Measurements from ENCODE around the gene SIK3.
A peak's percentile ranks its signal among the peaks of the same experiment; 100 is the strongest.
"Not testable (repeated sequence)": the region's sequence is repeated elsewhere in the genome, so short reads cannot be mapped to it uniquely, and the experiment has no call there.

The SIK3 gene

DNA sequence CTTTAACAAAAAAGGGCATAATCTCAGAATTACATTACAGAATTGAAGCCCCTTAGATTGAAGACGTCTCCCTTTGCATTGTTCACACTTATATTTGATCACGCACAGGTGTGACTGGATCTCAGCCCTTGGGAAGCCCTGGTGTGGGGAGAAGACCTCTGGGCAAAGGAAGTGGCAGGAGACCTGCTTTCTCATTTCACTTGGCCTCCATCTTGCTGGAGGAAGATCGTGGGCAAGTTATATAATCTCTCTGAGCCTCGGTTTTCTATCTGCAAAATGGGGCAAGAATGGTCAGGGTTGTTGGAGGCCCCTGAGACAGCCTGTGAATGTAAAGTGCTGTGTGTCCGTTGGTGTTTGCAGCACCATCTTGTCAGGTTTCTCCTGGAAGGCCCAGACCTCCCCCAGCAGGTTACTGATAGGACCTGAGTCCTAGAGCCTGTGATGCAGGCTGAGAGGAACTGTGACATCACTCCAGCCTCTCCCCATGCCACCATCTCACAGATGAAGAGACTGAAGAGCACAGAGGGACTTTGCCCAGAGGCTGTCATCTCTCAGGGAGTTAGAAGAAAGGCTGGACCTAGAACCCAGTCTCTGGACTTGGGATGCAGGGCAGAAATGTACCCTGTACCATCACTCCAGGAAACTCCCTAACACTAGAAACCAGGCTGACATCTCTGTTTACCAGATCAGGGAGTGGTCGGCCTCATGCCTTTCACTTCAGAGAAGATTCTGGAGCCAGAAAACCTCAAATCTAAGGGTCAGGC, 259.7 kb downstream of the SIK3 start:
- DNase-seq (ENCODE audit: low read depth): no peak

DNA sequence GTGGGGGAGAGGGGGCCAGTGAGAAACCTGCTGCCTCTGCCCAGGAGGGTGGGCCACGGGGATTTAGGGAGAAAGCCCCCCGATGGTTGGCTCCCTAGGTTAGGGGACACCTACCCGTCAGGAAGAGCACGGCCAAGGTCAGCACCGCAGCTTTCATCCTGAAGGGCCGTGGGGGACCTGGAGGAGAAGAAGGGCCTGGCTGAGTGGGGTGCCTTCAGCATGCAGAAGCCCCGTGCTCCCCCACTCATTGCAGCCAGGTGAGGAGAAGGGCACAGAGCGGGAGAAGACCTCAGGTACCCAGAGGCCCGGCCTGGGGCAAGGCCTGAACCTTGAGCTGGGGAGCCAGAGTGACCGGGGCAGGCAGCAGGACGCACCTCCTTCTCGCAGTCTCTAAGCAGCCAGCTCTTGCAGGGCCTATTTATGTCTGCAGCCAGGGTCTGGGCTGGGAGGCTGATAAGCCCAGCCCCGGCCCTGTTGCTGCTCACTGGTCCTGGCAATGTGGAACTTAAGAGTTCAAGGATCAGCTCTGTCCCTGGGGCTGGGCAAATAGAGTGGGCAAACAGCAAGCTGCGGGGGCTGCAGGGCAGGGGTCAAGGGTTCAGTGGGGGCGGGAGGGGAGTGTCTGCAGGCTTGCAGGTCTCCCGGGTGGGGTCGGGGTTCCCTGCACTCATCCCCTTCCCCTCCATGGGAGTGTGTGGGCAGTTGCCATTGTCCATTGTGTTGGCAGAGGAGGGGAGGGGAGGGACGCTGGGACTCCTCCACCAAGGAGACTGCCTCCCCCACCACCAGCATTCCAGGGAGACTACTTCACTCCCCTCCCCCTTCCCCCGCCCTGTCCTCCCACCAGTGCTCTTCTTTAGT, 260.8 kb downstream of the SIK3 start, which contains the start of gene APOA1:
Gene APOA1 (minus strand): TSS at position 392 of the 861 bp plus-strand sequence. CDS start 235 bp downstream, at position 157.
- DNase-seq (ENCODE audit: low read depth): no peak

DNA sequence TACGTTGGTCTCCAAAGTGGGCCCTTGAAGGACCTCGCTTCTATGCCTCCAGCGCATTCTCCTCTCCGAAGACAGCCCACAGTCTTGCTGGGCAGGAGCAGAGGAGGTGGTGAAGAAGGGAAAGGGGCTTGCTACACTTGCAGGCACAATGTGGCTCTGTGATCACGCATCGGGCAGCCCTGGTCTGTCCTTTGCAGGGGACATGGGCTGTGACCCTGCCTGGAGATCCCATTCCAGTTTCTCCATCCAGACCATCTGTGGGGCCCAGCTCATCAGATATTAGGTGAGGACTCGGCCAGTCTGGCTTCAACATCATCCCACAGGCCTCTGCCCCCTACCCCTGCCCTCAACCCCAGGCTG, 261.6 kb downstream of the SIK3 start:
- no peak for DNase-seq (ENCODE audit: low read depth)

DNA sequence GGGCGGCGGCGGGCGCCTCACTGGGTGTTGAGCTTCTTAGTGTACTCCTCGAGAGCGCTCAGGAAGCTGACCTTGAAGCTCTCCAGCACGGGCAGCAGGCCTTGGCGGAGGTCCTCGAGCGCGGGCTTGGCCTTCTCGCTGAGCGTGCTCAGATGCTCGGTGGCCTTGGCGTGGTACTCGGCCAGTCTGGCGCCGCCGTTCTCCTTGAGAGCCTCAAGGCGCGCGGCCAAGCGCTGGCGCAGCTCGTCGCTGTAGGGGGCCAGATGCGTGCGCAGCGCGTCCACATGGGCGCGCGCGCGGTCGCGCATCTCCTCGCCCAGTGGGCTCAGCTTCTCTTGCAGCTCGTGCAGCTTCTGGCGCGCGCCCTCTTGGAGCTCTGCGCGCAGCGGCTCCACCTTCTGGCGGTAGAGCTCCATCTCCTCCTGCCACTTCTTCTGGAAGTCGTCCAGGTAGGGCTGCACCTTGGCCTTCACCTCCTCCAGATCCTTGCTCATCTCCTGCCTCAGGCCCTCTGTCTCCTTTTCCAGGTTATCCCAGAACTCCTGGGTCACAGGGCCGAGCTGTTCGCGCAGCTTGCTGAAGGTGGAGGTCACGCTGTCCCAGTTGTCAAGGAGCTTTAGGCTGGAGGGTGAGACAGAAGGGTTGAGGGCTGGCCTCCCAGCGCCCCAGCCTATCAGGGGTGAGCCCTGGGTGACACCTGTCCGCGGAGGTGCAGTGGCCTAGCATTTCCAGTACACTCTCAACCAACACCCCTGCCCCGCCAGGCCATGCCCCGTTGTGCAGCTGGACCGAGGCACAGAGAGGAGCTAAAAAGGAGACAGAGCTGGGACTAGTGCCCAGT, 262.2 kb downstream of the SIK3 start:
- DNase-seq (ENCODE audit: low read depth): peak; percentile 59

DNA sequence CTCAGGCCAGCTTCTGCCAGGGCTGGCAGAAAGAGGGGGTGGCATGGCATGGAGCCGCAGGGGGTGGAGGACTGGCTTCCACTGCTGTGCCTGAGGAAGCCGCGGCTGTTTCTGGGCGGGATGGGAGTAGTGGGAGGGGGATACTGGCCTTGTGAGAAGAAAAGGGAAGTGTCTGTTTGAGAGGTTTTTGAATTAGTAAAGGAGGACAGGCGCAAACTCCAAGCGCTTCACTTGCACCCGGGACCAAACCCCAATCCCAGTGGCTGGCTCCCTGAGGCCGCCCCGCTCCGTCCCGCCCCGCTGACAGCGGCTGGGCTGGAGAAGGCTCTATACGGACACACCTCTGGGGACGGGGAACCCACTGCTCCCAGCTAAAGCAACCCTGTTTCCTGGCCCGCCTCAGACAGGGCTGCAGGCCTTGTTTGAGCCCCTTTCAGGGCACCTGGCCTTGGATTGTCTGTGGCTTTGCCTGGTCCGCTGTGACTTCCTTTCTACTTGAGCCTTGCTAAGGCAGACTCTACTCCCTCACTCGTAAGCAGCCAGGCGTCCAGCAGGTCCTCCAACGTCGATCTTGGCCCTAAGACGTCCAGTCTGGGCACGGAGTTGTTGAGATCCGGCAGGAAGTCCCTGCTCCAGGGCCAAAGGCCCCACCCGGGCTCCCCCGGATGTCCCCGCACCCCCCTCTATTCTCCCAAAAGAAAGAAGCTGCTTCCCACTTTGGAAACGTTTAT, 263.0 kb downstream of the SIK3 start:
- DNase-seq (ENCODE audit: low read depth): no peak

DNA sequence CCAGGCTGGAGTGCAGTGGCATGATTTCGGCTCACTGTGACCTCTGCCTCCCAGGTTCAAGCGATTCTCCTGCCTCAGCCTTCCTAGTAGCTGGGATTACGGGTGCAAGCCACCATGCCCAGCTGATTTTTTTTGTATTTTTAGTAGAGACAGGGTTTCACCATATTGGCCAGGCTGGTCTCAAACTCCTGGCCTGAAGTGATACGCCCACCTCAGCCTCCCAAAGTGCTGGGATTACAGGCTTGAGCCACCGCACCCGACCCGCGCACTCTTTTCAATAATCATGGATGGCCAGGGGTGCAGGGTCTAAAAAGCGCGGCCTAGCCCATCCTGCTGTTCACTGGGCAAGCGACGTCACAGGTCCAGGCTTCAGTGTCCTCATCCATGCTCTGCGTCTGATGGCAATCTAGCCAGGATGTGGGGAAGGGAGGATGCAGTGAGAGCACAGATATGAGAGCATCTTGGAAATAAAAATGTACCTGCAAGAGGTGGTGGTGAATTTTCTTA, 263.6 kb downstream of the SIK3 start:
- not testable (repeated sequence) for DNase-seq (ENCODE audit: low read depth)

DNA sequence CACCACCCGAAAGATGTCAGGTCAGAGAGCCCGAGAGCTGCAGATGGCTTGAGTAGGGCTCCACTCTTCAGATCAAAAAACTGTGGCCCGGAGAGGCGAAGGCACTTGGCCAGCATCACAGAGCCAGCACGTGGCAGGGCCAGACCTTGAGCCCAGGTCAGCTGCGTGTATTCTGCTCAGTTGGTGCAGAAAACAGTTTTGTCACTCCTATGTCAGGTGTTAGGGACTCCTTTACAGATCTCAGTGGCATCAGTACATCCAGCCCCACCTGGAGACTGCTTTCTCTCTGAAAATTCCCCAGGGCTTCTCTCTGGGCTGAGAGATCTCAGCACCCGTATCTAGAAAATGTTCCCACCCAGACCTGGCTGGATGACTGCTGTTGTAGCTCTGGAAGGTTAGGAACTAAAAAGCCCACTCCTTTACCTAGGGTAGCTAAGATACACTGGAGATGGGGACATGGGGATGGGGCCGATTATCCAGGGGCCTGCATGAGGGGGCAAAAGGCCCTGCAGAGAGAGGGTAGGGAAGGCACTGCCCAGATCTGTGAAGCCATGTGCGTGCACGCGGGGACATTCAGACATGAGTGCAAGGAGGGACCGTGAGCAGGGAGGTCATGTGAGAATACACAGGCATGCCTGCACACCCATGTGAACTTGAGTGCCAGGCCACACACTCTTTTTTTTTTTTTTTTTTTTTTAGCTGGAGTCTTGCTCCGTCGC, 264.3 kb downstream of the SIK3 start:
- DNase-seq (ENCODE audit: low read depth): no peak

DNA sequence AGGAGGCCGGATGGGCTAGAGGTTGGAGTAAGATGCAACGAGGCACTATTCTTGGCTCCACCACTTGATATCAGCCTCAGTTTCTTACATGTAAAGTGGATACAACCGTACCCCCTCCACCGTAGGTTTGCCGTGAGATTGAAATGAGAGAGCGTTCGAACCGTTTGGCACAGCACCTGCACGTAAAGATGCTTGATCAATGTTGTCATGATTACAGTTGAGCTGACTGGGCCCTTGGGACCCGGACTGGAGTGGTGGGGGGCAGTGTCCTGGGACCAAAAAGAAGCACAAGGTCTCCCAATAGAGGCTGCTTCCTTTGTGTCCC, 264.8 kb downstream of the SIK3 start:
- no peak for DNase-seq (ENCODE audit: low read depth)

DNA sequence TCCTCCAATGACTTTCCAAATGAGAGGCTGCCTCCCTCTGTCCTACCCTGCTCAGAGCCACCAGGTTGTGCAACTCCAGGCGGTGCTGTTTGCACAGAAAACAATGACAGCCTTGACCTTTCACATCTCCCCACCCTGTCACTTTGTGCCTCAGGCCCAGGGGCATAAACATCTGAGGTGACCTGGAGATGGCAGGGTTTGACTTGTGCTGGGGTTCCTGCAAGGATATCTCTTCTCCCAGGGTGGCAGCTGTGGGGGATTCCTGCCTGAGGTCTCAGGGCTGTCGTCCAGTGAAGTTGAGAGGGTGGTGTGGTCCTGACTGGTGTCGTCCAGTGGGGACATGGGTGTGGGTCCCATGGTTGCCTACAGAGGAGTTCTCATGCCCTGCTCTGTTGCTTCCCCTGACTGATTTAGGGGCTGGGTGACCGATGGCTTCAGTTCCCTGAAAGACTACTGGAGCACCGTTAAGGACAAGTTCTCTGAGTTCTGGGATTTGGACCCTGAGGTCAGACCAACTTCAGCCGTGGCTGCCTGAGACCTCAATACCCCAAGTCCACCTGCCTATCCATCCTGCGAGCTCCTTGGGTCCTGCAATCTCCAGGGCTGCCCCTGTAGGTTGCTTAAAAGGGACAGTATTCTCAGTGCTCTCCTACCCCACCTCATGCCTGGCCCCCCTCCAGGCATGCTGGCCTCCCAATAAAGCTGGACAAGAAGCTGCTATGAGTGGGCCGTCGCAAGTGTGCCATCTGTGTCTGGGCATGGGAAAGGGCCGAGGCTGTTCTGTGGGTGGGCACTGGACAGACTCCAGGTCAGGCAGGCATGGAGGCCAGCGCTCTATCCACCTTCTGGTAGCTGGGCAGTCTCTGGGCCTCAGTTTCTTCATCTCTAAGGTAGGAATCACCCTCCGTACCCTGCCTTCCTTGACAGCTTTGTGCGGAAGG, 265.6 kb downstream of the SIK3 start:
- no peak for DNase-seq (ENCODE audit: low read depth)

DNA sequence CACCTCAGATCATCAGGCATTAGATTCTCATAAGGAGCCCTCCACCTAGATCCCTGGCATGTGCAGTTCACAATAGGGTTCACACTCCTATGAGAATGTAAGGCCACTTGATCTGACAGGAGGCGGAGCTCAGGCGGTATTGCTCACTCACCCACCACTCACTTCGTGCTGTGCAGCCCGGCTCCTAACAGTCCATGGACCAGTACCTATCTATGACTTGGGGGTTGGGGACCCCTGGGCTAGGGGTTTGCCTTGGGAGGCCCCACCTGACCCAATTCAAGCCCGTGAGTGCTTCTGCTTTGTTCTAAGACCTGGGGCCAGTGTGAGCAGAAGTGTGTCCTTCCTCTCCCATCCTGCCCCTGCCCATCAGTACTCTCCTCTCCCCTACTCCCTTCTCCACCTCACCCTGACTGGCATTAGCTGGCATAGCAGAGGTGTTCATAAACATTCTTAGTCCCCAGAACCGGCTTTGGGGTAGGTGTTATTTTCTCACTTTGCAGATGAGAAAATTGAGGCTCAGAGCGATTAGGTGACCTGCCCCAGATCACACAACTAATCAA, 266.4 kb downstream of the SIK3 start:
- no peak for DNase-seq (ENCODE audit: low read depth)

DNA sequence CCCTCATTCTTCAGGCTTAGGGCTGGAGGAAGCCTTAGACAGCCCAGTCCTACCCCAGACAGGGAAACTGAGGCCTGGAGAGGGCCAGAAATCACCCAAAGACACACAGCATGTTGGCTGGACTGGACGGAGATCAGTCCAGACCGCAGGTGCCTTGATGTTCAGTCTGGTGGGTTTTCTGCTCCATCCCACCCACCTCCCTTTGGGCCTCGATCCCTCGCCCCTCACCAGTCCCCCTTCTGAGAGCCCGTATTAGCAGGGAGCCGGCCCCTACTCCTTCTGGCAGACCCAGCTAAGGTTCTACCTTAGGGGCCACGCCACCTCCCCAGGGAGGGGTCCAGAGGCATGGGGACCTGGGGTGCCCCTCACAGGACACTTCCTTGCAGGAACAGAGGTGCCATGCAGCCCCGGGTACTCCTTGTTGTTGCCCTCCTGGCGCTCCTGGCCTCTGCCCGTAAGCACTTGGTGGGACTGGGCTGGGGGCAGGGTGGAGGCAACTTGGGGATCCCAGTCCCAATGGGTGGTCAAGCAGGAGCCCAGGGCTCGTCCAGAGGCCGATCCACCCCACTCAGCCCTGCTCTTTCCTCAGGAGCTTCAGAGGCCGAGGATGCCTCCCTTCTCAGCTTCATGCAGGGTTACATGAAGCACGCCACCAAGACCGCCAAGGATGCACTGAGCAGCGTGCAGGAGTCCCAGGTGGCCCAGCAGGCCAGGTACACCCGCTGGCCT, 267.9 kb downstream of the SIK3 start:
- no peak for DNase-seq (ENCODE audit: low read depth)

DNA sequence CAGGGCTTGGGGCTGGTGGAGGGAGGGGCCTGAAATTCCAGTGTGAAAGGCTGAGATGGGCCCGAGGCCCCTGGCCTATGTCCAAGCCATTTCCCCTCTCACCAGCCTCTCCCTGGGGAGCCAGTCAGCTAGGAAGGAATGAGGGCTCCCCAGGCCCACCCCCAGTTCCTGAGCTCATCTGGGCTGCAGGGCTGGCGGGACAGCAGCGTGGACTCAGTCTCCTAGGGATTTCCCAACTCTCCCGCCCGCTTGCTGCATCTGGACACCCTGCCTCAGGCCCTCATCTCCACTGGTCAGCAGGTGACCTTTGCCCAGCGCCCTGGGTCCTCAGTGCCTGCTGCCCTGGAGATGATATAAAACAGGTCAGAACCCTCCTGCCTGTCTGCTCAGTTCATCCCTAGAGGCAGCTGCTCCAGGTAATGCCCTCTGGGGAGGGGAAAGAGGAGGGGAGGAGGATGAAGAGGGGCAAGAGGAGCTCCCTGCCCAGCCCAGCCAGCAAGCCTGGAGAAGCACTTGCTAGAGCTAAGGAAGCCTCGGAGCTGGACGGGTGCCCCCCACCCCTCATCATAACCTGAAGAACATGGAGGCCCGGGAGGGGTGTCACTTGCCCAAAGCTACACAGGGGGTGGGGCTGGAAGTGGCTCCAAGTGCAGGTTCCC, 268.6 kb downstream of the SIK3 start, which contains the start of gene APOC3:
Gene APOC3 (plus strand): TSS at position 383 of the 659 bp plus-strand sequence. CDS start 676 bp downstream, outside the sequence.
- DNase-seq (ENCODE audit: low read depth): no peak

DNA sequence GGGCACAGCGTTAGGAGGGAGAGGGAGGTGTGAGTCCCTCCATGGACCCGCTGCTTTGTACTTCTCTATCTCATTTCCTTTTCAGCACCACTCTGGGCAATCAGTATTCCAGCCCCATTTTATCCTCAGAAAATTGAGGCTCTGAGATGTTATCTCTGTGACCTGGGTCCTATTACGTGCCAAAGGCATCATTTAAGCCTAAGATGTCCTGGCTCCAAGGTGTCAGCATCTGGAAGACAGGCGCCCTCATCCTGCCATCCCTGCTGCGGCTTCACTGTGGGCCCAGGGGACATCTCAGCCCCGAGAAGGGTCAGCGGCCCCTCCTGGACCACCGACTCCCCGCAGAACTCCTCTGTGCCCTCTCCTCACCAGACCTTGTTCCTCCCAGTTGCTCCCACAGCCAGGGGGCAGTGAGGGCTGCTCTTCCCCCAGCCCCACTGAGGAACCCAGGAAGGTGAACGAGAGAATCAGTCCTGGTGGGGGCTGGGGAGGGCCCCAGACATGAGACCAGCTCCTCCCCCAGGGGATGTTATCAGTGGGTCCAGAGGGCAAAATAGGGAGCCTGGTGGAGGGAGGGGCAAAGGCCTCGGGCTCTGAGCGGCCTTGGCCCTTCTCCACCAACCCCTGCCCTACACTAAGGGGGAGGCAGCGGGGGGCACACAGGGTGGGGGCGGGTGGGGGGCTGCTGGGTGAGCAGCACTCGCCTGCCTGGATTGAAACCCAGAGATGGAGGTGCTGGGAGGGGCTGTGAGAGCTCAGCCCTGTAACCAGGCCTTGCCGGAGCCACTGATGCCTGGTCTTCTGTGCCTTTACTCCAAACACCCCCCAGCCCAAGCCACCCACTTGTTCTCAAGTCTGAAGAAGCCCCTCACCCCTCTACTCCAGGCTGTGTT, 269.4 kb downstream of the SIK3 start:
- DNase-seq (ENCODE audit: low read depth): no peak

DNA sequence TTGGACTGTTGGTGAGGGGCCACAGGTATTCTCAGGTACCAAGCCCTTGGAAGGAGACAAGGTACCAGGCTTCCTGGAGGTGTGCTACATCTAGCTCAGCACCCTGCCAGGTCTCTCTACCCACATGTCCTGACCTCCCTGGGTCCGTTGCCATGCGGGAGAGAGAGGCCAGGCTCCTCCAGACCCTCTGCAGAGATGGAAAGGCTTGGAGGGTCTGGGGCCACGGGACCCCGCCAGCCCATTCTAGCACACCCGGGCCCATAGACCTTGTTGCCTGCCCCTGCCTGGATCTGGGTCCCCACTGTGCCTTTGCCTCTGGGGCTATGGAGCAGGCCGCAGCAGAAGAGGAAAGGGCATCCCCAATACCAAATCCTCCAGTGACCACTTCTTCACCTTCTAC, 270.8 kb downstream of the SIK3 start:
- DNase-seq (ENCODE audit: low read depth): no peak

DNA sequence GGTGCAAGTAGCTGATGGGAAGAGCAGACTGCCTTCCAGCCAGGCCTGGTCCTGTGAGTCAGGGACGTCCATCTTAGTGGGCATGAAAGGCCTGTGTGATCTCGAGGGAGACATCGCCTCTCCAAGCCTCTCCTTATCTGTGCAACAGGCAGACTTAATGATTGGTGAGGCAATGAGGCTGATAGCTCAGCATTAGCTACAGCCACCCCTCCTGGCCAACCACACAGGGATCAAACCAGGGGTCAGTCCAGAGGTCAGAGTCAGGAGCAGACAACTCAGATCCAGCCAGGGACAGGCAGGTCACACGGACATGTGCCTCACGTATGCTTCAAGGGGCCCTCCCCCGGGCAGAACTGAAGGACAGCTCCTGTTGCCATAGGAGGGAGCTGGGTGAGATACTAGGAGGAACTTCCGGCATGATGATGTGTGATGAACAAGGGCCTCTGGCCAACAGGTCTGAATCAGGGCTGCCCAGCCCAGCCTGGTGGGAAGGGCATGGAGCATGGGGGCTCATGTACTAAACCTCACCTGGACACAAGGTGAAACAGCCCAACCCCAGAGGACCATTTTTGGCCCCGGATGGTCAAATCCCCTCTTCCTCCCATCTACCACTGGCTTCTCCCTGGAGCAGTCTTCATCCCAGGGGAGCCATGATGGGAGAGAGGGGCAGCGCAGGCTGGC, 271.3 kb downstream of the SIK3 start:
- DNase-seq (ENCODE audit: low read depth): no peak
